H1 (cell line): Measurements from ENCODE around the gene SMNDC1.

Experiments used
- TAF1 ChIP-seq: IDR thresholded peaks from 2 replicates; pipeline ENCODE4 v1.6.1; 2011; ENCODE audit warnings: mild to moderate bottlenecking, low read depth, low read length
- TF ChIP-seq, protein P1 (sequence below), 3 experiments: IDR thresholded peaks; 1 replicate in 2 of 3; 2 replicates in 1 of 3; pipeline versions ENCODE4 v1.5.1 to v1.6.1; 2011; ENCODE audit warnings: low read length in 3 of 3, mild to moderate bottlenecking in 3 of 3, inconsistent platforms in 2 of 3, low read depth in 1 of 3, moderate library complexity in 1 of 3; ENCODE audit not compliant: insufficient read depth in 1 of 3; ENCODE audit errors: control extremely low read depth in 1 of 3

GRCh38 chr10:110259317-110259716 is 45.4 kb downstream of the SMNDC1 start:
- no peak for TF ChIP-seq TAF1
- TF ChIP-seq, protein P1, sequence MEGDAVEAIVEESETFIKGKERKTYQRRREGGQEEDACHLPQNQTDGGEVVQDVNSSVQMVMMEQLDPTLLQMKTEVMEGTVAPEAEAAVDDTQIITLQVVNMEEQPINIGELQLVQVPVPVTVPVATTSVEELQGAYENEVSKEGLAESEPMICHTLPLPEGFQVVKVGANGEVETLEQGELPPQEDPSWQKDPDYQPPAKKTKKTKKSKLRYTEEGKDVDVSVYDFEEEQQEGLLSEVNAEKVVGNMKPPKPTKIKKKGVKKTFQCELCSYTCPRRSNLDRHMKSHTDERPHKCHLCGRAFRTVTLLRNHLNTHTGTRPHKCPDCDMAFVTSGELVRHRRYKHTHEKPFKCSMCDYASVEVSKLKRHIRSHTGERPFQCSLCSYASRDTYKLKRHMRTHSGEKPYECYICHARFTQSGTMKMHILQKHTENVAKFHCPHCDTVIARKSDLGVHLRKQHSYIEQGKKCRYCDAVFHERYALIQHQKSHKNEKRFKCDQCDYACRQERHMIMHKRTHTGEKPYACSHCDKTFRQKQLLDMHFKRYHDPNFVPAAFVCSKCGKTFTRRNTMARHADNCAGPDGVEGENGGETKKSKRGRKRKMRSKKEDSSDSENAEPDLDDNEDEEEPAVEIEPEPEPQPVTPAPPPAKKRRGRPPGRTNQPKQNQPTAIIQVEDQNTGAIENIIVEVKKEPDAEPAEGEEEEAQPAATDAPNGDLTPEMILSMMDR (IDR thresholded peaks at IDR 0.05; ENCODE audit: control extremely low read depth in 1 of 3, insufficient read depth in 1 of 3, low read depth in 1 of 3, low read length in 3 of 3) = no peak
